ENCODE measurements around the gene CBX3. TPM values are rescaled to one million over a fixed set of nuclear protein-coding genes. Genes with fewer than 3 reads are reported as not detected.

The CBX3 gene
- total RNA-seq, 1 experiment from 2014 or later: 132 TPM

GRCh38 chr7:26185844-26186180, 15.7 kb upstream of the CBX3 start:
- H3K4me3 ChIP-seq (ENCODE audit: low read length): no peak overlapping the region
- no peaks in the 10 kb centered on the region for H3K4me1 ChIP-seq (ENCODE audit: insufficient read depth, low read length)
- no peak overlapping the region for H3K4me2 ChIP-seq (ENCODE audit: low read length)
- no peak for ATAC-seq
- no peaks in the 10 kb centered on the region for H3K9me2 ChIP-seq (replicated peaks; ENCODE audit: low read length)
- CTCF ChIA-PET: no interaction called here
- TF ChIP-seq EZH2phosphoT487 (IDR thresholded peaks at IDR 0.05; ENCODE audit: borderline replicate concordance, low read length) (no peak), EZH2 (IDR thresholded peaks at IDR 0.05; ENCODE audit: low read length, unreplicated experiment) (no peak)
- TF ChIP-seq, protein P1, sequence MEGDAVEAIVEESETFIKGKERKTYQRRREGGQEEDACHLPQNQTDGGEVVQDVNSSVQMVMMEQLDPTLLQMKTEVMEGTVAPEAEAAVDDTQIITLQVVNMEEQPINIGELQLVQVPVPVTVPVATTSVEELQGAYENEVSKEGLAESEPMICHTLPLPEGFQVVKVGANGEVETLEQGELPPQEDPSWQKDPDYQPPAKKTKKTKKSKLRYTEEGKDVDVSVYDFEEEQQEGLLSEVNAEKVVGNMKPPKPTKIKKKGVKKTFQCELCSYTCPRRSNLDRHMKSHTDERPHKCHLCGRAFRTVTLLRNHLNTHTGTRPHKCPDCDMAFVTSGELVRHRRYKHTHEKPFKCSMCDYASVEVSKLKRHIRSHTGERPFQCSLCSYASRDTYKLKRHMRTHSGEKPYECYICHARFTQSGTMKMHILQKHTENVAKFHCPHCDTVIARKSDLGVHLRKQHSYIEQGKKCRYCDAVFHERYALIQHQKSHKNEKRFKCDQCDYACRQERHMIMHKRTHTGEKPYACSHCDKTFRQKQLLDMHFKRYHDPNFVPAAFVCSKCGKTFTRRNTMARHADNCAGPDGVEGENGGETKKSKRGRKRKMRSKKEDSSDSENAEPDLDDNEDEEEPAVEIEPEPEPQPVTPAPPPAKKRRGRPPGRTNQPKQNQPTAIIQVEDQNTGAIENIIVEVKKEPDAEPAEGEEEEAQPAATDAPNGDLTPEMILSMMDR (conservative IDR thresholded peaks at IDR 0.05; ENCODE audit: low read depth, low read length): no peak
- POLR2A ChIA-PET (ENCODE audit: unreplicated experiment): no interaction called here
- no peaks in the 10 kb centered on the region for H3K27me3 ChIP-seq (ENCODE audit: low read length)
- peaks cover 39% of the 10 kb centered on the region for H3F3A ChIP-seq (ENCODE audit: low read length, unreplicated experiment)
- DNase-seq: no peak
- peaks cover 39% of the 10 kb centered on the region for H4K20me1 ChIP-seq (ENCODE audit: low read length)
- no TSS peak for BruUV-seq (replicated peaks)
- H3K9me3 ChIP-seq (ENCODE audit: low read length): no peaks in the 10 kb centered on the region
- H3K9ac ChIP-seq (ENCODE audit: low read length): no peak overlapping the region
- peaks cover 25% of the 10 kb centered on the region for H3K36me3 ChIP-seq (ENCODE audit: low read depth, low read length)
- H2AFZ ChIP-seq (ENCODE audit: low read length): no peak overlapping the region
- H3K27ac ChIP-seq (ENCODE audit: low read length): no peak overlapping the region
- intact Hi-C loops (cut with micrococcal nuclease): loop anchor here (5.0 kb wide), 1 partner anchor 294 kb away; no protein-coding TSS in a partner anchor
- 0 out of 2 replicates have a peak, but pooled peaks cover under 1% of the 10 kb centered on the region for H3K79me2 ChIP-seq (ENCODE audit: low read length)

GRCh38 chr7:26186364-26187311, 14.9 kb upstream of the CBX3 start:
- TF ChIP-seq EZH2 (IDR thresholded peaks at IDR 0.05; ENCODE audit: low read length, unreplicated experiment): no peak
- TF ChIP-seq, protein P1 (conservative IDR thresholded peaks at IDR 0.05; ENCODE audit: low read depth, low read length): no peak
- TF ChIP-seq EZH2phosphoT487 (IDR thresholded peaks at IDR 0.05; ENCODE audit: borderline replicate concordance, low read length): no peak
- no peak overlapping the region for H3K27ac ChIP-seq (ENCODE audit: low read length)
- no peaks in the 10 kb centered on the region for H3K4me1 ChIP-seq (ENCODE audit: insufficient read depth, low read length)
- H3K27me3 ChIP-seq (ENCODE audit: low read length): no peaks in the 10 kb centered on the region
- H3K9me3 ChIP-seq (ENCODE audit: low read length): no peaks in the 10 kb centered on the region
- peaks cover 48% of the 10 kb centered on the region for H4K20me1 ChIP-seq (ENCODE audit: low read length)
- ATAC-seq (peak; percentile 19), DNase-seq (peak; percentile 35)
- H3K4me3 ChIP-seq (ENCODE audit: low read length): no peak overlapping the region
- POLR2A ChIA-PET (ENCODE audit: unreplicated experiment): no interaction called here
- H3F3A ChIP-seq (ENCODE audit: low read length, unreplicated experiment): peaks cover 48% of the 10 kb centered on the region
- H3K4me2 ChIP-seq (ENCODE audit: low read length): no peak overlapping the region
- 0 out of 2 replicates have a peak, but pooled peaks cover 8% of the 10 kb centered on the region for H3K79me2 ChIP-seq (ENCODE audit: low read length)
- peaks cover 33% of the 10 kb centered on the region for H3K36me3 ChIP-seq (ENCODE audit: low read depth, low read length)
- CTCF ChIA-PET: no interaction called here
- BruUV-seq (replicated peaks): no TSS peak
- H3K9me2 ChIP-seq (replicated peaks; ENCODE audit: low read length): no peaks in the 10 kb centered on the region
- intact Hi-C loops (cut with micrococcal nuclease): loop anchor here (5.0 kb wide), 1 partner anchor 294 kb away; no protein-coding TSS in a partner anchor
- H3K9ac ChIP-seq (ENCODE audit: low read length): no peak overlapping the region
- H2AFZ ChIP-seq (ENCODE audit: low read length): no peak overlapping the region

Data from PC-3 (cell line).